HepG2 (cell line): ENCODE measurements around the gene C9. TPM values are rescaled to one million over a fixed set of nuclear protein-coding genes. Genes with fewer than 3 reads are reported as not detected.

ENCODE experiments used
- ATAC-seq: fragments of 200-7000 bp; cut with Tn5 transposase; 3 replicates; pipeline ENCODE4 v1.9.1; 2020; ENCODE audit warnings: mild to moderate bottlenecking, moderate library complexity
- BruUV-seq: library from RNA; stranded (reverse); fragments of 400-500 nt; replicated peaks from 2 replicates; lab custom pipeline; 2021; lab: Mats Ljungman, UMichigan
- CTCF ChIA-PET: fragments of 300-600 bp; formaldehyde crosslinking; extraction: SDS; loops from one replicate; lab custom pipeline; 2021; ENCODE audit warnings: low total read pairs, inconsistent platforms, low intra/inter-chr PET ratio; lab: Yijun Ruan, JAX
- POLR2A ChIA-PET: fragments of 350-600 bp; sonication (Branson Sonifier 250); formaldehyde crosslinking; loops from one replicate; lab custom pipeline; 2020; ENCODE audit warnings: antibody characterized with exemption, inconsistent platforms; lab: Yijun Ruan, JAX
- DNase-seq: peaks from one replicate; pipeline ENCODE4 v3.0.0-alpha.2; 2015; ENCODE audit warnings: low spot score
- FAIRE-seq: peaks from 3 replicates; lab custom pipeline; 2011; peaks lifted over from hg19 to GRCh38; lab: Jason Lieb, UNC
- H2AFZ ChIP-seq: one replicate; pipeline ENCODE4 v1.6.1; 2011; ENCODE audit warnings: low read length, inconsistent platforms
- H3K27ac ChIP-seq: fragments of 300-600 bp; 3 replicates; pipeline ENCODE4 v1.8.0; 2011; ENCODE audit warnings: mixed run types, mild to moderate bottlenecking, mixed read lengths, low read length, inconsistent platforms; ENCODE audit not compliant: insufficient read depth; ENCODE audit errors: extremely low read length
- H3K27me3 ChIP-seq, 2 experiments: fragments of 200-600 bp in 1 of 2; 2 replicates in 1 of 2; 3 replicates in 1 of 2; pipeline versions ENCODE4 v1.6.0 to v1.8.0; 2011; ENCODE audit warnings: low read length in 2 of 2, mild to moderate bottlenecking in 2 of 2, moderate library complexity in 2 of 2, inconsistent platforms in 1 of 2; ENCODE audit not compliant: insufficient read depth in 2 of 2, control insufficient read depth in 1 of 2
- H3K36me3 ChIP-seq, 2 experiments: fragments of 200-600 bp in 1 of 2; replicated peaks in 1 of 2; 2 replicates in 1 of 2; 3 replicates in 1 of 2; pipeline versions ENCODE4 v1.5.1 to v1.8.0; 2011; ENCODE audit warnings: low read length in 2 of 2, inconsistent platforms in 1 of 2; ENCODE audit not compliant: insufficient read depth in 2 of 2, control insufficient read depth in 1 of 2
- H3K4me1 ChIP-seq: 2 replicates; pipeline ENCODE4 v1.5.1; 2012; ENCODE audit warnings: low read length, inconsistent platforms; ENCODE audit not compliant: insufficient read depth
- H3K4me2 ChIP-seq: 2 replicates; pipeline ENCODE4 v1.6.0; 2011; ENCODE audit warnings: low read depth, low read length, inconsistent platforms
- H3K4me3 ChIP-seq, 3 experiments: fragments of 200-600 bp in 1 of 3; sonication (generic), shearing (Covaris generic) in 1 of 3; replicated peaks in 1 of 3; 2 replicates each; pipeline ENCODE4 v1.5.1; 2011 to 2016; ENCODE audit warnings: low read length in 3 of 3, inconsistent platforms in 2 of 3, low read depth in 2 of 3, mild to moderate bottlenecking in 2 of 3, control low read depth in 1 of 3, mixed read lengths in 1 of 3; ENCODE audit not compliant: insufficient read depth in 1 of 3
- H3K79me2 ChIP-seq: one replicate; pipeline ENCODE4 v1.6.1; 2011; ENCODE audit warnings: low read length, inconsistent platforms; ENCODE audit not compliant: insufficient read depth
- H3K9ac ChIP-seq: 2 replicates; pipeline ENCODE4 v1.6.0; 2011; ENCODE audit warnings: mild to moderate bottlenecking, low read depth, low read length, inconsistent platforms; ENCODE audit not compliant: insufficient read depth
- H3K9me3 ChIP-seq: 2 replicates; pipeline ENCODE4 v1.5.1; 2012; ENCODE audit warnings: mild to moderate bottlenecking, low read length
- H4K20me1 ChIP-seq: 2 replicates; pipeline ENCODE4 v1.6.0; 2011; ENCODE audit warnings: inconsistent platforms, mild to moderate bottlenecking, low read length, moderate library complexity; ENCODE audit not compliant: insufficient read depth
- AKAP8 ChIP-seq: sonication (generic); formaldehyde crosslinking; IDR thresholded peaks from 2 replicates; pipeline ENCODE4 v1.5.1; 2020; ENCODE audit warnings: mild to moderate bottlenecking, missing genetic modification reagents
- ARNTL ChIP-seq: sonication (generic); formaldehyde crosslinking; IDR thresholded peaks from 2 replicates; pipeline ENCODE4 v1.4.0; 2020; ENCODE audit warnings: mild to moderate bottlenecking, missing genetic modification reagents
- ATF4 ChIP-seq, 2 experiments: fragments of 450-650 bp in 1 of 2; sonication (generic) in 1 of 2; formaldehyde crosslinking; IDR thresholded peaks; 2 replicates each; pipeline versions ENCODE4 v1.5.0 to v1.8.0; 2020 to 2022; ENCODE audit warnings: mild to moderate bottlenecking in 1 of 2, missing genetic modification reagents in 1 of 2
- EP300 ChIP-seq, 3 experiments: sonication (generic) in 1 of 3; formaldehyde crosslinking in 1 of 3; IDR thresholded peaks; 2 replicates each; pipeline versions ENCODE4 v1.5.1 to v1.6.1; 2011 to 2020; ENCODE audit warnings: low read depth in 2 of 3, low read length in 2 of 3, borderline replicate concordance in 1 of 3, improper control_type of control experiment in 1 of 3, mild to moderate bottlenecking in 1 of 3, missing genetic modification reagents in 1 of 3, moderate library complexity in 1 of 3
- GTF3A ChIP-seq: sonication (generic); formaldehyde crosslinking; conservative IDR thresholded peaks from 2 replicates; pipeline ENCODE4 v1.4.0; 2020; ENCODE audit warnings: mild to moderate bottlenecking, missing genetic modification reagents
- HNF4A ChIP-seq: sonication (generic); formaldehyde crosslinking; IDR thresholded peaks from 2 replicates; pipeline ENCODE4 v1.4.0; 2020; ENCODE audit warnings: missing genetic modification reagents
- HOMEZ ChIP-seq: IDR thresholded peaks from 2 replicates; pipeline ENCODE4 v1.6.1; 2016; ENCODE audit warnings: low read depth
- NFKB2 ChIP-seq: sonication (generic); formaldehyde crosslinking; IDR thresholded peaks from 2 replicates; pipeline ENCODE4 v1.4.0; 2020; ENCODE audit warnings: missing genetic modification reagents, borderline replicate concordance
- ZFYVE20 ChIP-seq: sonication (generic); formaldehyde crosslinking; IDR thresholded peaks from 2 replicates; pipeline ENCODE4 v1.8.0; 2023; ENCODE audit warnings: low read depth, mild to moderate bottlenecking, moderate library complexity, missing genetic modification reagents, borderline replicate concordance
- ZIK1 ChIP-seq: sonication (generic); formaldehyde crosslinking; IDR thresholded peaks from 2 replicates; pipeline ENCODE4 v1.5.0; 2020; ENCODE audit warnings: mild to moderate bottlenecking, low read depth, missing genetic modification reagents, borderline replicate concordance
- ZNF234 ChIP-seq: sonication (generic); formaldehyde crosslinking; conservative IDR thresholded peaks from 2 replicates; pipeline ENCODE4 v1.5.1; 2020; ENCODE audit warnings: mild to moderate bottlenecking, missing genetic modification reagents
- ZNF605 ChIP-seq: sonication (generic); formaldehyde crosslinking; IDR thresholded peaks from 2 replicates; pipeline ENCODE4 v1.8.0; 2022; ENCODE audit warnings: mild to moderate bottlenecking, missing genetic modification reagents
- ZNF766 ChIP-seq: sonication (generic); formaldehyde crosslinking; IDR thresholded peaks from 2 replicates; pipeline ENCODE4 v1.5.0; 2020; ENCODE audit warnings: missing genetic modification reagents, borderline replicate concordance
- WGBS: methylation state at CpG from one replicate; pipeline ENCODE4 v1.1.6; 2017; ENCODE audit warnings: low lambda C conversion rate; 5-methylcytosine and 5-hydroxymethylcytosine counted together
- in situ Hi-C: cut with HindIII; loops from 2 replicates; pipeline ENCODE4 v1.10.0; 2017; ENCODE audit warnings: low pct_unique_long_range_greater_than_20kb; ENCODE audit not compliant: extremely low pct_ligation_motif_present
- intact Hi-C: fragments of 100-400 bp; cut with micrococcal nuclease; formaldehyde crosslinking; loops from one replicate; pipeline ENCODE4 v1.10.0; 2022; ENCODE audit not compliant: unreplicated experiment
- polyA plus RNA-seq, 8 experiments: library from polyadenylated mRNA; depleted of rRNA in 3 of 8; stranded (reverse) in 7 of 8; unstranded in 1 of 8; fragments of >200 nt; fragmentation: Illumina TruSeq in 4 of 8; extraction: Trizol in 4 of 8; gene quantifications; 2 replicates each; pipeline versions ENCODE4 v1.2.1 to v1.2.3, GENCODE V29; 2011 to 2016; ENCODE audit warnings: low read depth in 4 of 8, missing spikeins in 1 of 8, mixed read lengths in 1 of 8; ENCODE audit not compliant: insufficient read depth in 1 of 8
- total RNA-seq, 5 experiments: library from RNA; depleted of rRNA; stranded (reverse); fragments of >200 nt; fragmentation: Illumina TruSeq; extraction: Trizol; gene quantifications; 2 replicates each; pipeline ENCODE4 v1.2.3, GENCODE V29; 2016; ENCODE audit warnings: low read depth in 1 of 5
- TF ChIP-seq, protein P1 (sequence below): sonication (generic); formaldehyde crosslinking; IDR thresholded peaks from 2 replicates; pipeline ENCODE4 v1.4.0; 2020; ENCODE audit warnings: missing genetic modification reagents, borderline replicate concordance
- TF ChIP-seq, protein P2 (sequence below): IDR thresholded peaks from 2 replicates; pipeline ENCODE4 v1.6.1; 2016; ENCODE audit warnings: missing compliant biosample characterization, missing genetic modification reagents, borderline replicate concordance

The C9 gene
- total and polyA plus RNA-seq, 2 of the 13 experiments (the other 11 are each of a cell fraction or from before 2014, with no cell fraction given), result not detected

DNA sequence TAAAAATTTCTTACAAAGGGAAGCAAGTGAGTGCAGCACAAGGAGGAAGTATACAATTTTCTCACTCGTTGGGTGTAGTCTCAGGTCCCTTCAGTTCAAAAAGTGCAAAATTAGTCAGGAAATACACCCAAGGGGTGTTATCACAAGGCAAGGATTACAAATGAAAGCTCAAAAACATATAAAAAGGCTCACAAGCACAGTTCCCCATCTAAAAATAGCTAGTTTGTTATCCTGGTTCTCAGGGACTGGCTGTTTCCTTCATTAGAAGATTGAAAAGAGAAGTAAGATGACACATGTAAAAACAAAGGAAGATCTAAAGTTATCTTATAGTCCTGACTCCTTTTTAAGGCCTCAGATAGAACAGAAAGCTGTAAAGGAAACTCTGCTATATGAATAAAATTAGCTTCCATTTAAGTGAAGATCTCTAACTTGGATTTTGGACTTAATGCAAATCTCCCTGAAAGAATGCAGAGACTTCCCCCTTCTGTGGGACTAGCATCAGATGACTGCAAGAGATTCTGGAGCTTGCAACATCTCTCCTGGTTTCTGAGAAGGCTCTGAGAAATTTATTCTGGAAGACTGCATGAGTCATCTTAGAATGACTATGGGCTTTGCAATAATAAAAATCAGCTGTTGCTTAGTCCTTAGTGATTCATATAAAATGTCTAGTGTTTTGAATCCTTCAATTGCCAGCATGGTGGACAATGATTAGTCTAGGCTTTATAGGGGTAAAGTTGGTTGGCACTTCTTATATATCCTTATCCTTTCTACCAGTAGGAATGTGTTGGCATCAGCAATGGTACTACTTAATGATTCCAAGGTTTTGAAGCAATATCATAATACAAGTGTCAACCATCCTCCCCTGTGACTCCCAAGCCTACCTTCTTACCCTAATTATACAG lies 35.1 kb upstream of the C9 start:
- Histone ChIP-seq H3K4me3 (no peak overlapping the region), H3K79me2 (no peaks in the 10 kb centered on the region), H2AFZ (no peak overlapping the region), H3K9me3 (no peaks in the 10 kb centered on the region), H3K4me2 (no peak overlapping the region), H3K4me1 (peaks cover 58% of the 10 kb centered on the region), H3K27me3 (no peaks in the 10 kb centered on the region; a peak in 1 of 5 replicates), H3K27ac (no peak overlapping the region), H3K9ac (no peak overlapping the region), H4K20me1 (no peaks in the 10 kb centered on the region), H3K36me3 (0 out of 5 replicates have a peak, but pooled peaks cover 0 to 1% of the 10 kb centered on the region in 2 experiments)
- BruUV-seq, result no TSS peak
- in situ Hi-C loops, result no loop called here
- WGBS, result 95% methylated on average over 1 of the region's 1 CpG
- POLR2A ChIA-PET, result interaction anchor here (4.9 kb wide), 1 partner anchor 25 kb away, joined by 33 read pairs; the partner anchor contains the start of gene DAB2
- ATAC-seq (peak; percentile 28; the same call in 2 of the 3 replicates), FAIRE-seq (peak; percentile 49), DNase-seq (peak; percentile 30)
- intact Hi-C loops, result no loop called here
- CTCF ChIA-PET, result no interaction called here
- TF ChIP-seq HOMEZ (CRISPR knock-in tag) (no peak), ZIK1 (CRISPR knock-in tag) (no peak), AKAP8 (CRISPR knock-in tag) (no peak), NFKB2 (no peak), HNF4A (CRISPR knock-in tag) (0 out of 2 replicates have a peak, but pooled peaks have one; percentile 12), ARNTL (CRISPR knock-in tag) (no peak), ATF4 (CRISPR knock-in tag; IDR thresholded peaks at IDR 0.05) (0 out of 4 replicates have a peak, but pooled peaks of 1 of the 2 experiments have one; percentile 36), ZNF605 (CRISPR knock-in tag) (no peak), ZNF234 (CRISPR knock-in tag) (no peak), GTF3A (CRISPR knock-in tag) (no peak), EP300 (IDR thresholded peaks at IDR 0.05; ENCODE audit: low read depth in 2 of 2, low read length in 2 of 2) (no peak), EP300 (CRISPR knock-in tag; IDR thresholded peaks at IDR 0.05; ENCODE audit: borderline replicate concordance) (no peak), ZNF766 (CRISPR knock-in tag) (no peak), ZFYVE20 (CRISPR knock-in tag) (no peak)
- TF ChIP-seq, protein P1, sequence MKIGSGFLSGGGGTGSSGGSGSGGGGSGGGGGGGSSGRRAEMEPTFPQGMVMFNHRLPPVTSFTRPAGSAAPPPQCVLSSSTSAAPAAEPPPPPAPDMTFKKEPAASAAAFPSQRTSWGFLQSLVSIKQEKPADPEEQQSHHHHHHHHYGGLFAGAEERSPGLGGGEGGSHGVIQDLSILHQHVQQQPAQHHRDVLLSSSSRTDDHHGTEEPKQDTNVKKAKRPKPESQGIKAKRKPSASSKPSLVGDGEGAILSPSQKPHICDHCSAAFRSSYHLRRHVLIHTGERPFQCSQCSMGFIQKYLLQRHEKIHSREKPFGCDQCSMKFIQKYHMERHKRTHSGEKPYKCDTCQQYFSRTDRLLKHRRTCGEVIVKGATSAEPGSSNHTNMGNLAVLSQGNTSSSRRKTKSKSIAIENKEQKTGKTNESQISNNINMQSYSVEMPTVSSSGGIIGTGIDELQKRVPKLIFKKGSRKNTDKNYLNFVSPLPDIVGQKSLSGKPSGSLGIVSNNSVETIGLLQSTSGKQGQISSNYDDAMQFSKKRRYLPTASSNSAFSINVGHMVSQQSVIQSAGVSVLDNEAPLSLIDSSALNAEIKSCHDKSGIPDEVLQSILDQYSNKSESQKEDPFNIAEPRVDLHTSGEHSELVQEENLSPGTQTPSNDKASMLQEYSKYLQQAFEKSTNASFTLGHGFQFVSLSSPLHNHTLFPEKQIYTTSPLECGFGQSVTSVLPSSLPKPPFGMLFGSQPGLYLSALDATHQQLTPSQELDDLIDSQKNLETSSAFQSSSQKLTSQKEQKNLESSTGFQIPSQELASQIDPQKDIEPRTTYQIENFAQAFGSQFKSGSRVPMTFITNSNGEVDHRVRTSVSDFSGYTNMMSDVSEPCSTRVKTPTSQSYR (CRISPR knock-in tag), result no peak
- TF ChIP-seq, protein P2, sequence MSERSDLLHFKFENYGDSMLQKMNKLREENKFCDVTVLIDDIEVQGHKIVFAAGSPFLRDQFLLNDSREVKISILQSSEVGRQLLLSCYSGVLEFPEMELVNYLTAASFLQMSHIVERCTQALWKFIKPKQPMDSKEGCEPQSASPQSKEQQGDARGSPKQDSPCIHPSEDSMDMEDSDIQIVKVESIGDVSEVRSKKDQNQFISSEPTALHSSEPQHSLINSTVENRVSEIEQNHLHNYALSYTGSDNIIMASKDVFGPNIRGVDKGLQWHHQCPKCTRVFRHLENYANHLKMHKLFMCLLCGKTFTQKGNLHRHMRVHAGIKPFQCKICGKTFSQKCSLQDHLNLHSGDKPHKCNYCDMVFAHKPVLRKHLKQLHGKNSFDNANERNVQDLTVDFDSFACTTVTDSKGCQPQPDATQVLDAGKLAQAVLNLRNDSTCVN (CRISPR knock-in tag), result 0 out of 2 replicates have a peak, but pooled peaks have one; percentile 44
